ENCODE results near the gene AFF2.

The AFF2 gene

DNA sequence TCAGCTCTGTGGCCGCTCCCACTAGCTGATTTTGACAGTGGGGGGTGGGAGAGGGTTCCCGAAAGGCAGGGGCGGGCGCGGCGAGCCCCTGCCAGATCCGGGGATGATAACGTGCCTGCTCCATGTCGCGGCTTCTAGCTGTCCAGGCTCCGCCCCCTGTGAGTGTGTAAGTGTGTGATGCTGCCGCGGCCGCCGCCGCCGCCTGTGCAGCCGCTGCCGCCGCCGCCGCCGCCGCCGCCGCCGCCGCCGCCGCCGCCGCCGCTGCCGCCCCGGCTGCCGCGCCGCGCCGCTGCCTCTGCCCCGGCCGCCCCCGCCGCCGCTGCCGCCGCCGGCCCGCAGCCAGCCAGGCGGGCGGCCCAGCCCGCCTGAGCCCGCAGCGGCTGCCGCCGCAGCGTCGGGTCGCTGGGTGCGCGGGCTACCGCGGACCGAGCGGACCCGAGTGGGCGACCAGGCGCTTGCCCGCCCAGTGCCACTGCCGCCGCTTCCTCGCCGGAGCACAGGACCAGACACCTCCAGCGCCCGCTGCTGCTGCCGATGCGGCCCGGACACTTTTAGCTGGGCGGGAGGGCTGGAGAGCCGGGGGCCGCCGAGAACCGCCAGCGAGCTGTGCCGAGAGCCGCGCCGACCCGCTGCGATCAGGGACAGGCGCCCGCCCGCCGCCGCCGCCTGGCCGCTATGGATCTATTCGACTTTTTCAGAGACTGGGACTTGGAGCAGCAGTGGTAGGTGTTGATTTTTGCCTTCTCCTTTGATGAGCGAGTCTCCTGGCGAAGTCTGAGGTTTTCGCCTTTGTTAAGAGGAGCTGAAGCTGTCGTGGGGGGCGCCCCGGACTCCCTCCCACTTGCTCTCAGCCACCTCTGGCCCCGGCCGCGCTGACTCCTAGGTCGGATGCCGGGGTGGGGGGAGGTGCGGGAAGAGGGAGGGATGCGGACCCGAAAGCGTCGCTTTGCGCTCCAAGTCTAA, at the start of gene AFF2:
TSS of gene AFF2 (plus strand) at position 195 of the 963 bp plus-strand sequence. CDS start at position 676, 481 bp downstream.
- peak; percentile 47 to 53 for DNase-seq

- no peak for DNase-seq
These were observed 43.1 kb upstream of the AFF2 start for GRCh38 chrX:148457279-148457678.

DNA sequence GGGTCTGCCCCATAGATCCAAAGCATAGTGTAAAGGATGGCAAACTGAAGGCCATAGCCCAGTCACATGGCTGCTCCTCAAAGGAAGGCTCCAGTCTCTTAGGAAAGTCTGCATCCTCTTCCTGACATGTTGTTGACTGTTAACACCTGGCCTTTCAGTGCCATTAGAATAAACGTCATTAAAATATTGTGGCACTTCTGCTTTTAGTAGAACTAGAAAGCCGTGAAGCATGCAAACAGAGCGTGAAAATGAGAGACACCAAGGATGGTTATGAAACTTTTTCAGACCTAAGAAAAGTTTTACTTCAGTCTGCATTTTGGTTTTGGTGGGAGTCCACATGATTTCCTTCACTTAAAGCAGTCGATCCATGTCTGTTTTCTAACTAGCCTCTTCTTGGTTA, 41.1 kb upstream of the AFF2 start:
- no peak for DNase-seq

GRCh38 chrX:148466292-148466691, 34.1 kb upstream of the AFF2 start:
- no peak for DNase-seq

- no peak for DNase-seq
These were observed 30.1 kb upstream of the AFF2 start for GRCh38 chrX:148470324-148470723.

GRCh38 chrX:148474030-148474429, 26.4 kb upstream of the AFF2 start:
- DNase-seq, result no peak

DNA sequence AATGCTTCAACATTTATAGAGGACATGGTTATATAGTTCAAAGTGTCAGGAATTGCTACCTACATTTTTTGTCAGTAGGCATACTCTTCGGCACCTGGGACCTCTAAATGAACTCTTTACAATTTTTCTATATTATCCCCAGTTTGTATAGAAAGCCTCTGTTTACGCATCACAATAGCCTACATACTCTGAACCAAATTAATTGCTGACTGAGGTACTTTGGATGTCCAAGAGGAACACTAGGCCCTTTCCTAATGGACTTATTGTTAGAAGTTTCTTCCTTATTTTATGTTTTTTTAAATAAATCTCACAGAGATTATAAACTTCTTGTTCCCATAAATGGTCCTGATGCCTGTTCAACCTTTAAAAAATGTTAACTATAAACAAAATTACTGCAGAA, 8.4 kb upstream of the AFF2 start:
- no peak for DNase-seq

DNA sequence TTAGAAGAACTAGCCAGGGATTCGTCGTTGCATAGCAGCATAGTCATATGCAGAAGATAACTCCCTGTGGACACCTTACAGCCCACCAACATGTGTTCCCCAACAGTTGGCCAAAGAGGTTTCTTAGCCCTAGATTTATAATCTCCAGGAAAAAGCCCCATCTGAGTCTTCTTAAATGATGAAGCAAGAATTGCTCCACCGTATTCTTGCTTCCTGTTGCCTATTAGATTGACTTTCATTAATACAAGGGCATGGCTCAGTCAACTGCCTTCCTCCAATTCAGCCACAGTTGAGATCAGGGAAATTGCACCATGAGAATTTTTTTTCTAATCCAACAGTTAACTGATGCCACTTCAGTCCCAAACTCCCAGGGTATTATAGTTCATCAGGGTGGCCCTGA, 5.2 kb upstream of the AFF2 start:
- DNase-seq, result no peak

GRCh38 chrX:148498067-148498466, 2.4 kb upstream of the AFF2 start:
- DNase-seq, result no peak

DNA sequence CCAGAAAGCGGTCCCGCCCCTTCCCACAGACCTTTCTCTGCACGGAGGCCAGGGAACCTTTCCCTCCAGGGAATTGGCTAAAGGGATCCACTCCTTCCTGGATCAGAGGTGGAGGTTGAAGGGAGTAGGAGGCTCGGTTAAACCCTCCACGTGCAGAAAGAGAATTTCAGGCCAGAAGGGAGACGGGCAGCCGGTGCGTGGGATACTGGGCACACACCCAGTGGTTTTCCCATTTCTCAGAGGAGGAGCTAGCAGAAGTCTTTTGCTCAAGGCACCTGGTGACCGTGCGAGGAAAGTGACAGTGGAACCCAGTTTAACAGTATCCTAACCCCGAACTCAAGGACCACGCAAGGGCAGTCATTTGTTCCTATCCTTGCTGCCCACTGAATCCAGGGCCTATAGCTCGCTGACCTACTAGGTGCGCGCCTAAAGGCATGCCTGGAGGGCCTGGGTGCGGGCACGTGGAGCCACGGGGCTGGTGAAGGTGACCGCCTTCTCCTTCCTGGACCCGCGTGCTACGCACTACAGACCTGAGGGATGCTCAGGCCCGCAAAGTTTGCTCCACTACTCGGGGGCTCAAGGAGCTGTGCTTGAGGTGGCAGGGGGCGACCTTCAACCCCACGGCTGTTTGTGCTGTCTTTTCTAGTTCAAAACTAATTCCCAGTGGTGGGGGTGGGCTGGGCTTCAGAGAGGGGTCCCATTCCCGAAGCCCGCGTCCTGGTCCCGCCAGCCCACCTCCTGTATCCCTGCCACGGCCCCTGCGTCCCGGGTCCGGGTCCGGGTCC, 587 bp upstream of the AFF2 start:
- no peak for DNase-seq

- no peak for DNase-seq
These were observed 1.1 kb downstream of the AFF2 start for GRCh38 chrX:148501386-148502066.

- DNase-seq, result no peak
These were observed 4.1 kb downstream of the AFF2 start for GRCh38 chrX:148504506-148504905.

- no peak for DNase-seq
These were observed 7.0 kb downstream of the AFF2 start for GRCh38 chrX:148507418-148507817.

DNA sequence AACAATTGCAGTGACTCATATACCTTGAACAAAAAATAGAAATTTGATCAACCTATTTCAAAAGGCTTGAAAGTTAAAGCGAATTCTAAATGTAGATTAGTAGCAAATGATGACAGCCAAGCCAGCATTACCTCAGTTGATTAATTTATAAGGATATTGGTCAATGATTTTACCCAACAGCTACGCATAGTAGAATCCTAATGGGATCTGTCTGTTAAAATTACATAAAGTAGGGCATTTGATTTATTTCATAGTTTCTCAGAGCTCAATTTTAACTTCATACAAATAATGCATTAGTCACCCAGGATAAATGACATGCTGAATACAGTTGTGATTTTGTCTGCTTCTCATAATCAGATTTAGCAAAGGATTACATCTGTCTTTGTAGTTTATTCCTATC, 12.0 kb downstream of the AFF2 start:
- no peak for DNase-seq

- DNase-seq, result no peak
These were observed 13.2 kb downstream of the AFF2 start for GRCh38 chrX:148513661-148514060.

GRCh38 chrX:148517176-148517575, 16.8 kb downstream of the AFF2 start:
- no peak for DNase-seq

DNA sequence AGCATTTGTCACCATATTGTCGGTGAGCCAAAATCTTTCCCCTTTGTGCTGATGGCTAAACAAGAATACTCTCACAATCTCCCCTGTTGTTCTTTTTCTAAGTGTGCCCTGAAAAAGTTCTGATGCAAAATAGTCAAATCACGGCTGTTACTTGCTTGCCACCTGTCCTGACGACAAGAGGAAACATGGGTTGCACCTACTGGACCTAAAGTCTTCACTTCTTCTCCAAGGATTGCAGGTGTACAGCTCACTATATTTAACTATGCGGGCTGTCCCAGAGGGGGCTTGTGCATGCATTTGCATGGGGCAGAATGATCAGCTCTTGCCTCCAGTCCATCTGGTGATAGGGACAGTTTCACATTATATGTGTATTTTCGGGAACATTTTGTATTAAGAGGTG, 21.6 kb downstream of the AFF2 start:
- no peak for DNase-seq

DNA sequence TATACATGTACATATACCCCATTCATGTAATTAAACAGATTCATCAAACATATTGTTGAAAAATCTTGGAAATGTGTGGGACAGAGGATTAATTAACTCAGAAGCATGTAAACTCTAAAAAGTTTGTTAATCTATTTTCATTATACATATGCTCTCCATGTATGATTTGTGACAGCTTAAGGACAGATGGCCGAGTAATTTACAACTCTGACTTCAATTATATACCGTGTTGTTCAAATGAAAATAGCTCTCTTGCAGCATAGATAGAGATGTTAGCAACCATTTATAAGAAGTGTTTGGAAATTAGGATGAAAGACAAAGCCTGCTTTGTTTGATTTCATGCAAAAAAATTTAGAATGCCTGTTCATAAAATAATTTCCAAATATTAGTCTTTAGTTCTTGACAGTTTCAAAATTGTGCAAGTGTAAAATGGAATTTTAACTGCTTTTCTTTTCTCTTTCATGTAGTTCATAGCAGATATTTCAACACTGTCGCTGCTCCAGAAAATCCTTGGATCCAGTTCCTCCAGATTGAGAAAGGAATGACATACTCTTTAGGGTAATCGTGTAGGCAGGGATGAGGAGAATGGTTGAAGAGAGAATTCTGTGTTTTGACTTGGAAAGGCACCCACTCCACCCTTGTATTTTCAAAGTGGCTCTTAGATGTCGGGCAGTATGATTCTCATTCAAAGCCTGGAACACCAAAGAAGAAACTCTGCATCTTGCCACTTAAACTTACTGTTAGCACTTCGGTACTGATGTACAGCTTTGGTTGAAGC, 23.1 kb downstream of the AFF2 start:
- no peak for DNase-seq

GRCh38 chrX:148530464-148531077, 30.2 kb downstream of the AFF2 start:
- no peak for DNase-seq

GRCh38 chrX:148534291-148534690, 33.9 kb downstream of the AFF2 start:
- no peak for DNase-seq

DNA sequence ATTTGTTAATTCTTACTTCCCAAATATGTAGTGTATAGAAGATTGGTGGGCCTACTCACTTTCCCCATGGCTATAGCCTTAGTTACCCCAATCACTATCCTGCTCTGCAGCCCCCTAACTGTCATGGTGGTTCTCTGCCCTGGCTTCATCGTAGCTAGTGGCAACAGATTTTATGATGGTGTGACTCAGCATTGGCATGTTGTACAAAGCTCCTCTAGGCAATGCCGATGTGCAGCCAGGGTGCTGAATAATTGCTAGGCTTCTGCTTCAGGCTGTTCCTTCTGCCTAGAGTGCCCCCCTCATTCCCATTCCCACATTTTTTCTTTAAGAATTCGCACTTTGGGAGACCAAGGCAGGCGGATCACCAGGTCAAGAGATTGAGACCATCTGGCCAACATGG, 35.2 kb downstream of the AFF2 start:
- DNase-seq, result no peak

DNA sequence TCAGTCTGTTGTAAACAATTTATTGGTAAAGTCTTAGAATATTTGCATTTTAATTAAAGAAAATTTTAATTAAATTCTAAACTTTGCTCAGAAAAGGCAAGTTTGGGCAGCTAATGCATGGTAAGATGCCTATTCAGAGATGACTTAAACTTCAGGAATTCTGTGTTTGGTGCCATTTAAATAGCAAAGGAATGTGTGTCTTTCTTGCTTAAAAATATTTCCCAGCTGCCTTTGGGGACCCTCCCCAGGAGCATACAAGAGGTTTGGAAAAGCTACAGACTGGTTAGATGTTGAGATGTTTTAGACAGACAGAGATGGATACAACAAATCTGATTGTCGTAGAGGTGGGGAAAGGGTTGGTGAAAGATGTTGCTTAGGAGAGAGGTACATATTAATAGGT, 36.5 kb downstream of the AFF2 start:
- DNase-seq, result no peak

Measured in stimulated activated CD4-positive, alpha-beta T cell treated with anti-CD3 and anti-CD28 coated beads, Interleukin-4, amount 100 ng/mL, for 4 hours (primary cell).